AG10803 (cell line): ENCODE measurements around the gene UST.

ENCODE experiments used
- DNase-seq: peaks from one replicate; pipeline ENCODE4 v3.0.0; 2010; ENCODE audit warnings: low read depth
- H3K4me3 ChIP-seq: 2 replicates; pipeline ENCODE4 v1.5.1; 2011; ENCODE audit warnings: mild to moderate bottlenecking, low read length, control low read depth
- CTCF ChIP-seq: conservative IDR thresholded peaks from 2 replicates; pipeline ENCODE4 v1.5.1; 2011; ENCODE audit warnings: mild to moderate bottlenecking, low read length, control low read depth, inconsistent platforms

The UST gene

DNA sequence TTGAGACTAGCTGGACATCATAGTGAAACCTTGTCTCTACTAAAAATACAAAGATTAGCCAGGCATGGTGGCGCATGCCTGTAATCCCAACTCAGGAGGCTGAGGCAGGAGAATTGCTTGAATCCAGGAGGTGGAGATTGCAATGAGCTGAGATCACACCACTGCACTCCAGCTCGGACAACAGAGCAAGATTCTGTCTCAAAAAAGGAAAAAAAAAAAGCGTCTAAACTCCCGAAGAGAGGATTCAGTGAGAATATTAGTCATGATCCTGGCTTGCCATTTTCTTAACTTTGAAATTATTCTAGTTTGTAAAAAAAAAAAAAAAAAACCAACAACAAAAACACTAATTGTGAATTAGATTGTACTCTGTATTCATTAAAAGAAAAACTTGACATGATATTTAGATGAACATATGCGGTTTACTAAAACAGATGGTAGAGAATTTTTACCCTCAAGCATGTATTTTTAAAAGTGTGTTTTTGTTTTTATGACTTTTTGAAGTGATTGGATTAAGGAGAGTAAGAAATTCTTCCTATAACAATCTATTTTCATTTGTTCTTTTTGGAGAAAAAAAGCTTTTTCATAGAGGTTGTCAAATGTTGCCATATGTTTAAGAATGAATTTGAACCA lies 80.7 kb downstream of the UST start:
- H3K4me3 ChIP-seq, result no peak overlapping the region
- peak; percentile 54 for DNase-seq
- no peak for TF ChIP-seq CTCF

GRCh38 chr6:148828047-148828446 lies 81.2 kb downstream of the UST start:
- H3K4me3 ChIP-seq, result no peak overlapping the region
- TF ChIP-seq CTCF, result no peak
- no peak for DNase-seq

DNA sequence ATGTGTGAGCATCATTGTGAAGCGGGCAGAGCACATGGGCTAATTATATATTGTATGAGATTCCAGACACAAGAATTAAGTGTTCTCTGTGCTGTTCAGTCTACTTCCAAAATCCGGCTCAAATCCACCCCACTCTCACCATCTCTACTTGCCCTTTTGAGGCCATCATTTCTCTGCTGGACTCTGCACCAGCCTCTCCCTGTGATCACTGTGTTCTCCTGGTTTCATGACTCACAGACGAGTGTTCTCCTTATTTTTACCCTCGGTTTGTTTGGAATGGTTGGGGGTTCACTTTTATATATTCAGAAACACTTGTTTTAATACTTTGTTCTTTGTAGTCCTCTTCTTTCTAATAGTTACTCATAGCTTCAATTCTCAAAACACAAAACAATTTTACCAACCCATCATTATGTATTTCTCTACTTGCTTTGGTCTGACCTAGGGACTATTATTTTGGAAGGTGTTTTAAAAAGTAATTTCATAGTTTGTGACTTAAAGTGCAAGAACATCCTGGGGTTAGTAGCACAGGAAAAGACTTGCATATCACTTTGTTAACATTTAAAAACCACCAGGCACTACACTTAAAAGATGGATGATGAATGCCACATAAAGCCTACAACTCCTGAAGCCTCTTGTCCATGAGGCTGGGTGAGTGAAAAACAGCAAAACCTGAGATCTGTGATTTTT lies 82.7 kb downstream of the UST start:
- no peak overlapping the region for H3K4me3 ChIP-seq
- no peak for TF ChIP-seq CTCF
- no peak for DNase-seq

DNA sequence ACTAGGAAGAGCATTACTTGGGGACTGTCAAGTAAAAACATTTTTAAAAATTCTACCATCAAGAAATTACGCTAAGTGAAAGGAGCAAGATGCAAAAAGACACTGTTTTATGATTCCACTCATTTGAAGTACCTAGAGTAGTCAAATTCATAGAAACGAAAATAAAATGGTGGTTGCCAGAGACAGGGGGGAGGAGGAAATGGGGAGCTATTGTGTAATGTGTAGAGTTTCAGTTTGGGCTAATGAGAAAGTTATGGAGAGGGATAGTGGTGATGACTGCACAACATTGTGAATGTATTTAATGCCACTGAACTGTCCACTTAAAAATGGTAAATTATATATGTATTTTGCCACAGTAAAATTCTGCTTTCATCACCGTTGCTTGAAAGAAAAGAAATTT lies 83.8 kb downstream of the UST start:
- DNase-seq, result no peak
- no peak for TF ChIP-seq CTCF
- H3K4me3 ChIP-seq, result no peak overlapping the region

DNA sequence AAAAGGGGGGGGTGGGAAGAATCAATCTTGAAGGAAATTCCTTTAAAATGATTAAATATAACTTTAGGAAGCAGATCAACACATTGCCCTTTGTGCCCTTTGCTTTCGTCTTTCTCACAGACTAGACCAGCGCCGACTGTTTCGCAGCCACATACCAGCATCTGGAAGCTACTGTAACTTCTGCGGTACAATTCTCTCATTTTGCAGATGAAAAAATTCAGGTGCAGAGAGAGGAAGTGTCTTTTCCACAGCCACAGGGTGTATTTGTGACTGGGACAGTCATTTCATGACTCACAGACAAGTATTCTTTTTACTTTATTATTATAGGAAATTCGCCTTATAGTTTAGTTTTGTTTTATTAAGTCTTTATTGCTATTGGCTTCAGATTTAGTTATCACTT lies 84.2 kb downstream of the UST start:
- DNase-seq, result no peak
- no peak for TF ChIP-seq CTCF
- no peak overlapping the region for H3K4me3 ChIP-seq

GRCh38 chr6:148831531-148831930 lies 84.7 kb downstream of the UST start:
- TF ChIP-seq CTCF, result no peak
- peak; percentile 68 for DNase-seq
- no peak overlapping the region for H3K4me3 ChIP-seq

DNA sequence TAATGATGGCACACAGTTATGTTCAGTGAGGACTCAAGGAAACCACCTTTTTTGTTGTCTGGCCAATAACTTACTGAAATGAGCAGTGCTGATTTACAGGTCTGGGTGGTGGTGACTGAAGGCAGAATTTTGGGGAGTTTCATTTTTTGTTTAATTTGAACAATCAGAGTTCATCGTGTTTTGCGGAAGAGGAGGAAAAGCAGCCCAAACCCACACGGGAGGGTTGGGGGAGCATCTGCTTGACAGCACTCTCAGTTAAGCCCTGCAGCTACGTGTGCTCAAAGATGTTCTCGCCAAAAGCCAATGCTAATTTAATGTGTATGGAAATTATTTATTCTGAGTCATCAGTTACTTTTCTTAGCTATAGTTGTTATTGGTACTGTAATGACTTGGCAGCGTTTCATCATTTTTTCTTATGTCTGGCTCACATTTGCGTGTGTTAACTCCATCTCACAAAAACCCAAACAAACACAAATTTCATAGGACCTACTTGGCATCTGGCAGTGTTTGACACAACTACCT lies 89.2 kb downstream of the UST start:
- no peak for TF ChIP-seq CTCF
- peak overlapping the region; percentile 5; the same call in 1 of the 2 replicates for H3K4me3 ChIP-seq
- DNase-seq, result peak; percentile 98
